Mesenchymal stem cell (in vitro differentiated cells and primary cell): Measurements from ENCODE around the gene NMU.

Experiments
- DNase-seq: peaks from one replicate; pipeline ENCODE4 v3.0.0-alpha.2; 2013
- H2AFZ ChIP-seq: one replicate; pipeline ENCODE4 v1.6.1; 2013; ENCODE audit warnings: low read depth, mild to moderate bottlenecking, control low read depth, inconsistent platforms, low read length, moderate library complexity
- H2AK5ac ChIP-seq: 2 replicates; pipeline ENCODE4 v1.6.1; 2013; ENCODE audit warnings: low read length, moderate library complexity, mild to moderate bottlenecking, inconsistent platforms; ENCODE audit not compliant: severe bottlenecking
- H2BK120ac ChIP-seq: one replicate; pipeline ENCODE4 v1.6.1; 2013; ENCODE audit warnings: low read depth, mild to moderate bottlenecking, inconsistent platforms, low read length, moderate library complexity
- H2BK12ac ChIP-seq, 2 experiments: one replicate each; pipeline ENCODE4 v1.6.1; 2013; ENCODE audit warnings: inconsistent platforms in 2 of 2, low read length in 2 of 2, mild to moderate bottlenecking in 2 of 2, moderate library complexity in 2 of 2, control low read depth in 1 of 2
- H2BK15ac ChIP-seq: one replicate; pipeline ENCODE4 v1.6.1; 2013; ENCODE audit warnings: mild to moderate bottlenecking, low read depth, inconsistent platforms; ENCODE audit not compliant: poor library complexity, severe bottlenecking
- H2BK5ac ChIP-seq: 2 replicates; pipeline ENCODE4 v1.6.1; 2013; ENCODE audit warnings: low read depth, mild to moderate bottlenecking, low read length, control low read depth, inconsistent platforms; ENCODE audit not compliant: poor library complexity, severe bottlenecking
- H3K14ac ChIP-seq, 2 experiments: one replicate each; pipeline ENCODE4 v1.6.1; 2013; ENCODE audit warnings: inconsistent platforms in 2 of 2, low read length in 2 of 2, control low read depth in 1 of 2, mild to moderate bottlenecking in 1 of 2, moderate library complexity in 1 of 2
- H3K18ac ChIP-seq, 2 experiments: one replicate each; pipeline ENCODE4 v1.6.1; 2013; ENCODE audit warnings: inconsistent platforms in 2 of 2, low read length in 2 of 2, control low read depth in 1 of 2, low read depth in 1 of 2, mild to moderate bottlenecking in 1 of 2
- H3K23ac ChIP-seq, 2 experiments: one replicate each; pipeline ENCODE4 v1.6.1; 2013; ENCODE audit warnings: inconsistent platforms in 2 of 2, low read length in 2 of 2, mild to moderate bottlenecking in 2 of 2, moderate library complexity in 2 of 2, control low read depth in 1 of 2
- H3K27ac ChIP-seq: 2 replicates; pipeline ENCODE4 v1.5.1; 2013; ENCODE audit warnings: mild to moderate bottlenecking, moderate library complexity, low read length, control low read depth, inconsistent platforms; ENCODE audit not compliant: poor library complexity, severe bottlenecking
- H3K27me3 ChIP-seq, 2 experiments: 2 replicates each; pipeline versions ENCODE4 v1.6.1 to v1.7.0; 2013; ENCODE audit warnings: low read length in 2 of 2, mild to moderate bottlenecking in 2 of 2, moderate library complexity in 2 of 2, control low read depth in 1 of 2, inconsistent platforms in 1 of 2; ENCODE audit not compliant: control insufficient read depth in 1 of 2, insufficient read depth in 1 of 2
- H3K36me3 ChIP-seq, 2 experiments: 2 replicates each; pipeline versions ENCODE4 v1.6.1 to v1.7.0; 2013; ENCODE audit warnings: low read length in 2 of 2, control low read depth in 1 of 2, inconsistent platforms in 1 of 2, low read depth in 1 of 2, mild to moderate bottlenecking in 1 of 2; ENCODE audit not compliant: insufficient read depth in 2 of 2, control insufficient read depth in 1 of 2
- H3K4ac ChIP-seq, 2 experiments: one replicate each; pipeline ENCODE4 v1.6.1; 2013; ENCODE audit warnings: inconsistent platforms in 2 of 2, low read length in 2 of 2, mild to moderate bottlenecking in 2 of 2, moderate library complexity in 2 of 2, control low read depth in 1 of 2, low read depth in 1 of 2
- H3K4me1 ChIP-seq: 2 replicates; pipeline ENCODE4 v1.6.1; 2013; ENCODE audit warnings: low read depth, low read length, control low read depth; ENCODE audit not compliant: control insufficient read depth, insufficient read depth
- H3K4me2 ChIP-seq: 2 replicates; pipeline ENCODE4 v1.6.1; 2013; ENCODE audit warnings: low read length, mild to moderate bottlenecking, inconsistent platforms; ENCODE audit not compliant: poor library complexity, severe bottlenecking
- H3K4me3 ChIP-seq, 2 experiments: 2 replicates each; pipeline versions ENCODE4 v1.5.1 to v1.7.0; 2013; ENCODE audit warnings: low read length in 2 of 2, mild to moderate bottlenecking in 2 of 2, control low read depth in 1 of 2, low read depth in 1 of 2; ENCODE audit not compliant: insufficient read depth in 1 of 2
- H3K79me1 ChIP-seq: replicated peaks from 2 replicates; pipeline ENCODE4 v1.6.1; 2013; ENCODE audit warnings: mild to moderate bottlenecking, control low read depth, low read length, inconsistent platforms; ENCODE audit not compliant: poor library complexity, severe bottlenecking
- H3K9ac ChIP-seq: 2 replicates; pipeline ENCODE4 v1.7.0; 2013; ENCODE audit warnings: mild to moderate bottlenecking, low read length, moderate library complexity
- H3K9me3 ChIP-seq: 2 replicates; pipeline ENCODE4 v1.7.0; 2013; ENCODE audit warnings: mild to moderate bottlenecking, low read length; ENCODE audit not compliant: control insufficient read depth
- H4K8ac ChIP-seq: one replicate; pipeline ENCODE4 v1.6.1; 2013; ENCODE audit warnings: inconsistent platforms, mild to moderate bottlenecking, low read length, moderate library complexity
- H4K91ac ChIP-seq: one replicate; pipeline ENCODE4 v1.6.1; 2013; ENCODE audit warnings: mild to moderate bottlenecking, low read length, inconsistent platforms
- WGBS: methylation state at CpG from one replicate; pipeline ENCODE4 v1.1.7; 2013; ENCODE audit warnings: mixed read lengths; 5-methylcytosine and 5-hydroxymethylcytosine counted together

Gene NMU

DNA sequence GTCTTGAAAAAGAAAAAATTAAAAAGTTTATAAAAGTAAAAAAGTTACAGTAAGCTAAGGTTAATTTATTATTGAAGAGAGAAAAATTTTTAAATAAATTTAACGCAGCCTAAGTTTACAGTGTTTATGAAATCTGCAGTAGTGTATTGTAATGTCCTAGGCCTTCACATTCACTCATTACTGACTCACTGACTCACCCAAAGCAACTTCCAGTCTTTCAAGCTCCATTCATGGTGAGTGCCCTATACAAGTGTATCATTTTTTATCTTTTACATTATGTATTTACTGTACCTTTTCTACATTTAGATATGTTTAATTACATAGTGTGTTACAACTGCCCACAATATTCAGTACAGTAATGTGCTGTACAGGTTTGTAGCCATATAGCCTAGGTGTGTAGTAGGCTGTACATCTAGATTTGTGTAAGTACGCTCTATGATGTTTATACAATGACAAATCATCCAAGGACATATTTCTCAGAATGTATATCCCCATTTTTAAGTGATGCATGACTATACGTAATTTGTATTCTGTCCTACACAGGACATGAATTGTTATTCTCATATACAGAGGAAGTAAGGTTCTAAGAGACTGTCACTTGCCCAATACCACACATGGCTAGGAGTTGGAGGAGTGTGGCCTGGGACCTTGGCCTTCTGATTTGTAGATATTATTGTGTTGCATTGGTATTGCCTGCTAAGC is 24.6 kb downstream of the NMU start:
- no peak for DNase-seq
- no peak overlapping the region for H2AFZ ChIP-seq
- no peaks in the 10 kb centered on the region for H3K9me3 ChIP-seq
- no peaks in the 10 kb centered on the region for H3K27me3 ChIP-seq
- no peaks in the 10 kb centered on the region for H3K79me1 ChIP-seq
- no peak overlapping the region for H2BK15ac ChIP-seq
- no peak overlapping the region for H3K23ac ChIP-seq
- no peak overlapping the region for H3K9ac ChIP-seq
- H2AK5ac ChIP-seq = peak overlapping the region; percentile 32
- H3K4ac ChIP-seq = no peak overlapping the region
- no peaks in the 10 kb centered on the region for H3K36me3 ChIP-seq
- no peak overlapping the region for H3K14ac ChIP-seq
- no peak overlapping the region for H4K8ac ChIP-seq
- H3K27ac ChIP-seq = no peak overlapping the region
- H2BK120ac ChIP-seq = no peak overlapping the region
- H3K18ac ChIP-seq = no peak overlapping the region
- H2BK5ac ChIP-seq = no peak overlapping the region
- no peaks in the 10 kb centered on the region for H3K4me1 ChIP-seq
- H3K4me2 ChIP-seq = no peak overlapping the region
- H4K91ac ChIP-seq = no peak overlapping the region
- no peak overlapping the region for H3K4me3 ChIP-seq
- H2BK12ac ChIP-seq = no peak overlapping the region
- WGBS = no CpG with 5 or more reads among the region's 3 CpGs

GRCh38 chr4:55610381-55610780 is 25.7 kb downstream of the NMU start:
- Histone ChIP-seq H3K36me3 (no peaks in the 10 kb centered on the region), H2BK15ac (no peak overlapping the region), H3K18ac (no peak overlapping the region), H3K27ac (no peak overlapping the region), H3K14ac (no peak overlapping the region), H3K4me1 (no peaks in the 10 kb centered on the region), H3K4me3 (no peak overlapping the region), H2BK120ac (no peak overlapping the region), H3K23ac (no peak overlapping the region), H3K4ac (no peak overlapping the region), H2BK12ac (no peak overlapping the region), H2AFZ (no peak overlapping the region), H3K9me3 (no peaks in the 10 kb centered on the region), H3K79me1 (no peaks in the 10 kb centered on the region), H3K9ac (no peak overlapping the region), H4K91ac (no peak overlapping the region), H2AK5ac (no peak overlapping the region), H4K8ac (no peak overlapping the region), H3K27me3 (no peaks in the 10 kb centered on the region), H2BK5ac (no peak overlapping the region), H3K4me2 (no peak overlapping the region)
- DNase-seq = no peak
- no CpG with 5 or more reads among the region's 2 CpGs for WGBS

- Histone ChIP-seq H3K27me3 (no peaks in the 10 kb centered on the region), H3K4ac (no peak overlapping the region), H3K36me3 (no peaks in the 10 kb centered on the region), H4K8ac (no peak overlapping the region), H3K4me1 (no peaks in the 10 kb centered on the region), H3K4me2 (no peak overlapping the region), H2BK15ac (no peak overlapping the region), H2BK5ac (no peak overlapping the region), H2AK5ac (no peak overlapping the region), H3K9ac (no peak overlapping the region), H3K18ac (no peak overlapping the region), H3K27ac (no peak overlapping the region), H2BK12ac (no peak overlapping the region), H2AFZ (no peak overlapping the region), H3K9me3 (no peaks in the 10 kb centered on the region), H3K14ac (no peak overlapping the region), H3K79me1 (no peaks in the 10 kb centered on the region), H4K91ac (no peak overlapping the region), H3K4me3 (no peak overlapping the region), H2BK120ac (no peak overlapping the region), H3K23ac (no peak overlapping the region)
- DNase-seq = no peak
- 88% methylated on average over 3 of the region's 6 CpGs for WGBS
Observed at GRCh38 chr4:55609393-55609866, 26.7 kb downstream of the NMU start.

DNA sequence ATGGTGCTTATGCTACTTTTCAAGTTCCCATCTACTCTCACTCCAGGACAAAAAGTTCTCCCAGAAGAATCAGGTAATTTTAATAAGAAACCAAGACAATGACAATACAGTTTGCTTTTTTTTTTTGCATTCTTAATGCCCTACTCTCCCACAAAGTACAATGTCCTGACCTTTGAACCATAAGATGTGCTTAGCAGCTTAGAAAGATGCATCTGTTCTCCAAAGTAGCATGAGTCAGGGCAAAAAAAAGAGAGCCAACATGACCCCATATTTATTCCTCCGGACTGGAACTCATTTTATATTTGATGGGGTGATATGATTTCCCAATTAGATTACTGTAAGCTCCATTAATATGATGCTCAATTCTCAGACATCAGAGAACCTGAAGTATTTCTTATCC is 27.5 kb downstream of the NMU start:
- Histone ChIP-seq H2BK15ac (no peak overlapping the region), H4K8ac (no peak overlapping the region), H3K4ac (no peak overlapping the region), H2BK5ac (no peak overlapping the region), H3K18ac (no peak overlapping the region), H3K36me3 (no peaks in the 10 kb centered on the region), H2AK5ac (no peak overlapping the region), H2BK12ac (no peak overlapping the region), H2BK120ac (no peak overlapping the region), H3K14ac (no peak overlapping the region), H3K4me3 (no peak overlapping the region), H3K9ac (no peak overlapping the region), H3K27me3 (no peaks in the 10 kb centered on the region), H4K91ac (no peak overlapping the region), H3K9me3 (no peaks in the 10 kb centered on the region), H3K4me1 (no peaks in the 10 kb centered on the region), H2AFZ (no peak overlapping the region), H3K23ac (no peak overlapping the region), H3K27ac (no peak overlapping the region), H3K4me2 (no peak overlapping the region), H3K79me1 (no peaks in the 10 kb centered on the region)
- no peak for DNase-seq
- no CpG with 5 or more reads among the region's 1 CpG for WGBS
